HCT116 (cell line): Measurements from ENCODE around the gene UBE2M. TPM values are rescaled to one million over a fixed set of nuclear protein-coding genes. Genes with fewer than 3 reads are reported as not detected.

Experiments
- ATAC-seq: fragments of 200-7000 bp; cut with Tn5 transposase; 2 replicates; pipeline ENCODE4 v1.9.1; 2020; ENCODE audit warnings: mild to moderate bottlenecking, moderate library complexity
- BruUV-seq: library from RNA; stranded (reverse); fragments of 400-500 nt; replicated peaks from 2 replicates; lab custom pipeline; 2021; lab: Mats Ljungman, UMichigan
- CTCF ChIA-PET: fragments of 300-600 bp; sonication (Branson Sonifier 250); formaldehyde crosslinking; loops from one replicate; lab custom pipeline; 2021; ENCODE audit warnings: antibody characterized with exemption; lab: Charles Lee
- POLR2A ChIA-PET: fragments of 300-600, 350-600 bp; sonication (Branson Sonifier 250); formaldehyde crosslinking; loops from one replicate; lab custom pipeline; 2021; ENCODE audit warnings: antibody characterized with exemption; lab: Charles Lee
- RAD21 ChIA-PET, 2 experiments: fragments of 300-600 bp; sonication (Branson Sonifier 250); formaldehyde crosslinking; loops; one replicate each; lab custom pipeline; 2023; ENCODE audit warnings: low total read pairs in 2 of 2; ENCODE audit not compliant: uncharacterized antibody in 2 of 2, unreplicated experiment in 2 of 2, low non-redundant PET in 1 of 2; lab: Charles Lee
- DNase-seq: peaks from one replicate; pipeline ENCODE4 v3.0.0-alpha.2; 2010; ENCODE audit warnings: low read depth, low spot score
- H2AFZ ChIP-seq: fragments of 200-600 bp; shearing (Covaris generic), sonication (generic); 2 replicates; pipeline ENCODE4 v1.6.1; 2017; ENCODE audit warnings: low read depth, mixed run types, mixed read lengths, antibody characterized with exemption, low read length; ENCODE audit not compliant: poor library complexity, severe bottlenecking
- H3K27ac ChIP-seq: 2 replicates; pipeline ENCODE4 v1.5.1; 2012; ENCODE audit warnings: low read depth, low read length
- H3K27me3 ChIP-seq: fragments of 200-600 bp; sonication (generic); 2 replicates; pipeline ENCODE4 v1.6.1; 2016; ENCODE audit warnings: mixed run types, low read length, mixed read lengths; ENCODE audit not compliant: insufficient read depth
- H3K36me3 ChIP-seq, 2 experiments: fragments of 200-500 bp in 1 of 2; fragments of 200-600 bp in 1 of 2; sonication (Bioruptor generic) in 1 of 2; sonication (generic) in 1 of 2; 2 replicates each; pipeline versions ENCODE4 v1.5.1 to v1.6.1; 2014 to 2016; ENCODE audit warnings: low read length in 2 of 2, inconsistent platforms in 1 of 2, mixed read lengths in 1 of 2, mixed run types in 1 of 2; ENCODE audit not compliant: insufficient read depth in 2 of 2, control insufficient read depth in 1 of 2
- H3K4me1 ChIP-seq, 2 experiments: fragments of 200-600 bp in 1 of 2; sonication (generic) in 1 of 2; 2 replicates each; pipeline versions ENCODE4 v1.5.1 to v1.6.1; 2012 to 2017; ENCODE audit warnings: low read length in 2 of 2, inconsistent platforms in 1 of 2, mild to moderate bottlenecking in 1 of 2, mixed read lengths in 1 of 2, mixed run types in 1 of 2, moderate library complexity in 1 of 2; ENCODE audit not compliant: insufficient read depth in 2 of 2, control insufficient read depth in 1 of 2
- H3K4me2 ChIP-seq: fragments of 200-600 bp; sonication (generic); 2 replicates; pipeline ENCODE4 v1.6.1; 2017; ENCODE audit warnings: mixed run types, low read length, mixed read lengths
- H3K4me3 ChIP-seq, 2 experiments: fragments of 200-600 bp in 1 of 2; sonication (generic) in 1 of 2; replicated peaks in 1 of 2; 2 replicates each; pipeline ENCODE4 v1.5.1; 2011 to 2016; ENCODE audit warnings: low read length in 2 of 2, control low read depth in 1 of 2, low read depth in 1 of 2, mild to moderate bottlenecking in 1 of 2, mixed read lengths in 1 of 2, mixed run types in 1 of 2
- H3K79me2 ChIP-seq: fragments of 200-600 bp; sonication (generic); 2 replicates; pipeline ENCODE4 v1.6.1; 2017; ENCODE audit warnings: mild to moderate bottlenecking, mixed run types, low read length, moderate library complexity, mixed read lengths; ENCODE audit not compliant: insufficient read depth
- H3K9ac ChIP-seq: fragments of 200-600 bp; sonication (generic); 2 replicates; pipeline ENCODE4 v1.6.1; 2016; ENCODE audit warnings: low read length, mixed read lengths
- H3K9me2 ChIP-seq: fragments of 200-600 bp; sonication (generic), shearing (Covaris generic); 2 replicates; pipeline ENCODE4 v1.6.1; 2017; ENCODE audit warnings: mixed run types, mild to moderate bottlenecking, moderate library complexity; ENCODE audit not compliant: insufficient read depth
- H3K9me3 ChIP-seq, 2 experiments: fragments of 200-500 bp in 1 of 2; fragments of 200-600 bp in 1 of 2; sonication (Bioruptor generic) in 1 of 2; sonication (generic) in 1 of 2; 2 replicates each; pipeline ENCODE4 v1.6.1; 2014 to 2017; ENCODE audit warnings: low read length in 2 of 2, mixed read lengths in 2 of 2, inconsistent platforms in 1 of 2, low read depth in 1 of 2, mild to moderate bottlenecking in 1 of 2, mixed run types in 1 of 2, moderate library complexity in 1 of 2; ENCODE audit not compliant: control insufficient read depth in 1 of 2, insufficient read depth in 1 of 2
- H4K20me1 ChIP-seq: fragments of 200-600 bp; sonication (generic), shearing (Covaris generic); 2 replicates; pipeline ENCODE4 v1.6.1; 2017; ENCODE audit warnings: mixed run types, mild to moderate bottlenecking, moderate library complexity; ENCODE audit not compliant: insufficient read depth
- ATF3 ChIP-seq: IDR thresholded peaks from 2 replicates; pipeline ENCODE4 v1.6.1; 2012
- CBX3 ChIP-seq: IDR thresholded peaks from 2 replicates; pipeline ENCODE4 v1.6.1; 2012; ENCODE audit warnings: low read depth
- CEBPB ChIP-seq: IDR thresholded peaks from 2 replicates; pipeline ENCODE4 v1.6.1; 2012; ENCODE audit warnings: low read depth
- CTCF ChIP-seq, 3 experiments: fragments of 200-600 bp in 1 of 3; sonication (generic) in 1 of 3; IDR thresholded peaks in 2 of 3; conservative IDR thresholded peaks in 1 of 3; 2 replicates each; pipeline ENCODE4 v1.5.1; 2012 to 2017; ENCODE audit warnings: low read depth in 2 of 3, low read length in 2 of 3, antibody characterized with exemption in 1 of 3, borderline replicate concordance in 1 of 3, control low read depth in 1 of 3, mild to moderate bottlenecking in 1 of 3, mixed read lengths in 1 of 3, mixed run types in 1 of 3, moderate library complexity in 1 of 3; ENCODE audit not compliant: insufficient read depth in 1 of 3
- EGR1 ChIP-seq: IDR thresholded peaks from 2 replicates; pipeline ENCODE4 v1.6.1; 2012; ENCODE audit warnings: low read depth
- ELF1 ChIP-seq: IDR thresholded peaks from 2 replicates; pipeline ENCODE4 v1.6.1; 2012; ENCODE audit warnings: low read depth, borderline replicate concordance
- EZH2 ChIP-seq: fragments of 200-600 bp; sonication (generic); IDR thresholded peaks from 2 replicates; pipeline ENCODE4 v1.6.1; 2017; ENCODE audit warnings: antibody characterized with exemption, mixed run types
- JUND ChIP-seq: IDR thresholded peaks from 2 replicates; pipeline ENCODE4 v1.6.1; 2012
- POLR2A ChIP-seq: IDR thresholded peaks from 2 replicates; pipeline ENCODE4 v1.7.0; 2011; ENCODE audit warnings: borderline replicate concordance; ENCODE audit not compliant: insufficient read depth, insufficient read length; ENCODE audit errors: extremely low read depth
- POLR2AphosphoS5 ChIP-seq: IDR thresholded peaks from 2 replicates; pipeline ENCODE4 v1.6.1; 2011; ENCODE audit warnings: mild to moderate bottlenecking, low read depth, low read length, moderate library complexity
- RAD21 ChIP-seq: IDR thresholded peaks from 2 replicates; pipeline ENCODE4 v1.6.1; 2012; ENCODE audit warnings: low read depth, mild to moderate bottlenecking
- SIN3A ChIP-seq: IDR thresholded peaks from 2 replicates; pipeline ENCODE4 v1.6.1; 2012; ENCODE audit warnings: low read depth
- SRF ChIP-seq: IDR thresholded peaks from 2 replicates; pipeline ENCODE4 v1.6.1; 2012; ENCODE audit warnings: low read depth
- TCF7L2 ChIP-seq: IDR thresholded peaks from 2 replicates; pipeline ENCODE4 v1.7.0; 2011; ENCODE audit warnings: borderline replicate concordance, inconsistent platforms; ENCODE audit not compliant: insufficient read depth, insufficient read length; ENCODE audit errors: extremely low read depth
- ZBTB33 ChIP-seq: IDR thresholded peaks from 2 replicates; pipeline ENCODE4 v1.6.1; 2011; ENCODE audit warnings: mild to moderate bottlenecking, low read length, moderate library complexity; ENCODE audit not compliant: insufficient replicate concordance; ENCODE audit errors: extremely low read depth
- ZFX ChIP-seq: fragments of 450-650 bp; IDR thresholded peaks from 2 replicates; pipeline ENCODE4 v1.6.1; 2017
- ZNF274 ChIP-seq: fragments of 200-500 bp; sonication (Bioruptor generic); IDR thresholded peaks from 2 replicates; pipeline ENCODE4 v1.6.1; 2014; ENCODE audit warnings: mild to moderate bottlenecking, low read depth, low read length, inconsistent platforms
- intact Hi-C: fragments of 100-400 bp; cut with micrococcal nuclease; formaldehyde crosslinking; loops from 2 replicates; pipeline ENCODE4 v1.10.0; 2022
- total RNA-seq: library from RNA; stranded (reverse); gene quantifications from one replicate; pipeline ENCODE4 v1.2.1, GENCODE V29; 2021; ENCODE audit not compliant: unreplicated experiment

Gene UBE2M
- total RNA-seq, 1 experiment from 2014 or later = 120 TPM

GRCh38 chr19:58566989-58567388, 8.6 kb upstream of the UBE2M start:
- H3K36me3 ChIP-seq = peaks cover 0 to 14% of the 10 kb centered on the region in 2 experiments; a peak in 1 of 4 replicates
- no peak overlapping the region for H3K27ac ChIP-seq
- H3K79me2 ChIP-seq = peaks cover 3% of the 10 kb centered on the region; the same call in 1 of the 2 replicates
- H3K4me2 ChIP-seq = no peak overlapping the region
- H4K20me1 ChIP-seq = no peaks in the 10 kb centered on the region
- peaks cover under 1% of the 10 kb centered on the region in 2 experiments; a peak in 2 of 4 replicates for H3K4me1 ChIP-seq
- POLR2A ChIA-PET = no interaction called here
- BruUV-seq = no TSS peak
- DNase-seq (no peak), ATAC-seq (no peak)
- H2AFZ ChIP-seq = no peak overlapping the region
- CTCF ChIA-PET = no interaction called here
- no peak overlapping the region for H3K4me3 ChIP-seq
- TF ChIP-seq POLR2A (no peak), ATF3 (no peak), CBX3 (no peak), RAD21 (no peak), ELF1 (no peak), ZFX (no peak), SIN3A (no peak), EZH2 (no peak), JUND (no peak), ZBTB33 (no peak), CEBPB (no peak), SRF (no peak), EGR1 (no peak), CTCF (IDR thresholded peaks at IDR 0.05 in 2 of 3, conservative IDR thresholded peaks at IDR 0.05 in 1 of 3; ENCODE audit: borderline replicate concordance in 1 of 3, insufficient read depth in 1 of 3, low read depth in 2 of 3, low read length in 2 of 3) (no peak), POLR2AphosphoS5 (no peak), TCF7L2 (no peak), ZNF274 (no peak)
- RAD21 ChIA-PET = no interaction called here
- no peaks in the 10 kb centered on the region for H3K9me3 ChIP-seq
- intact Hi-C loops = no loop called here
- no peaks in the 10 kb centered on the region for H3K9me2 ChIP-seq
- H3K9ac ChIP-seq = no peak overlapping the region
- H3K27me3 ChIP-seq = no peaks in the 10 kb centered on the region
